ENCODE data around the gene PTGR2.

GRCh38 chr14:73820631-73821030 is 31.0 kb upstream of the PTGR2 start:
- TF ChIP-seq CTCF (IDR thresholded peaks at IDR 0.05) (no peak), POLR2A (IDR thresholded peaks at IDR 0.05) (no peak)
